ENCODE results near the gene PCCB.
"Not testable (repeated sequence)": the region's sequence is repeated elsewhere in the genome, so short reads cannot be mapped to it uniquely, and the experiment has no call there.

The PCCB gene

DNA sequence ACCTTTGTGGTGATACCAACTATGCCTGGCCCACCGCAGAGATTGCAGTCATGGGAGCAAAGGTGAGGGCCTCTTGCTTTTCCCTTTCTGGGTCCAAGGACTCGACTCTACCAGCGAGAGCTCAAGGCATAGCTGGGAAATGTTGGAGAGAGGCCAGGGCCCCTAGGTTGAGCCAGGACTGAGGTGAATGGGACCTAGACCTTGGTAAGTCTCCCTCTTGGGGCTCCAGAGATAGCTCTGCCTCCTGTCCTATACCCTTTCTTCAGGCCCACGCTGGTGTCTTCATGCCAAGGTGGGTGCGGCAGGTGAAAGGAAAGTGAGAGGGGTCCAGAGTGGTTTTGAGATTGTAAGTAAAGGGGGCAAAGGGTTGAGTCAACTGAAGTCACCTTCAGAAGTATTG is 77.5 kb downstream of the PCCB start:
- Mint-ChIP-seq H3K4me3 (no peak overlapping the region), H3K27me3 (no peaks in the 10 kb centered on the region), H3K27ac (no peak overlapping the region), H3K36me3 (peaks cover 38% of the 10 kb centered on the region), H3K4me1 (ENCODE audit: low read depth) (peaks cover 1% of the 10 kb centered on the region), H3K9me3 (ENCODE audit: low read depth) (peaks cover 6% of the 10 kb centered on the region)

DNA sequence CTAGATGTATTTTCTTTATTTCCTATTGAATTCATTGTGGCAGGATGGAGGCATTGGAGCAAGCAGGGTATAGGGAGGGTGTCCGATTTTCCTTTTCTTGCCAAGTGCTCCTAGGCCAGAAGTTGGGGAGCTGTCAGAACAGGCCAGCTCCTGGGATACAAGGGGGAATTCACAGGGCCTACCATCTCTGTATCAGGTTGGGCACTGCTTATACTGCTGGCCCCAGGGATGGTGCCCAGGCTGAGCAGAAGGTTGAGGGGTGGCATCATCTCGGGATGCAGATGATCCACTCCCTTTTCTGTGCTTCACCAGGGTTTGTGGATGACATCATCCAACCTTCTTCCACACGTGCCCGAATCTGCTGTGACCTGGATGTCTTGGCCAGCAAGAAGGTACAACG is 79.5 kb downstream of the PCCB start:
- Mint-ChIP-seq H3K27ac (no peak overlapping the region), H3K27me3 (no peaks in the 10 kb centered on the region), H3K9me3 (ENCODE audit: low read depth) (no peaks in the 10 kb centered on the region), H3K36me3 (peaks cover 26% of the 10 kb centered on the region), H3K4me3 (no peak overlapping the region), H3K4me1 (ENCODE audit: low read depth) (peaks cover 1% of the 10 kb centered on the region)

DNA sequence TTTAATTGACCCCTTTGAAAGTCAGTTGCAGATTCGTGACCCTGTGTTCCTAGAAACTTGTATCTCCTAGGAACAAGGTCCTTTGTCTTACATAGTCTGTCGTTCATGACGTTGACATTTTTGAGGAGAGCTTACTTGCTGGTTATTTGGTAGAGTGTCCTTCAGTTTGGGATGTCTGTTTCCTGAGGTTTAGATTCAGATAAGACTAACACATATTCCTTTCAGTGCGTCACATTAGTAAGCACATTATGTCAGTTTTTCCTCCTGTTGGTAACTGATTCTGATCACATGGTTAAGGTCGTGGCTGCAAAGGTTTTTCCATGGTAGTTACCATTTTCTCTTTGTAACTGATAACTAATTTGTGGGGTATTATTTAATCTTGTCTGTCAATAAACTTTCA is 80.8 kb downstream of the PCCB start:
- no peaks in the 10 kb centered on the region for H3K9me3 Mint-ChIP-seq (ENCODE audit: low read depth)
- no peaks in the 10 kb centered on the region for H3K27me3 Mint-ChIP-seq
- H3K36me3 Mint-ChIP-seq = peaks cover 30% of the 10 kb centered on the region
- H3K4me3 Mint-ChIP-seq = no peak overlapping the region
- peaks cover 1% of the 10 kb centered on the region for H3K4me1 Mint-ChIP-seq (ENCODE audit: low read depth)
- H3K27ac Mint-ChIP-seq = peak overlapping the region; percentile 17

DNA sequence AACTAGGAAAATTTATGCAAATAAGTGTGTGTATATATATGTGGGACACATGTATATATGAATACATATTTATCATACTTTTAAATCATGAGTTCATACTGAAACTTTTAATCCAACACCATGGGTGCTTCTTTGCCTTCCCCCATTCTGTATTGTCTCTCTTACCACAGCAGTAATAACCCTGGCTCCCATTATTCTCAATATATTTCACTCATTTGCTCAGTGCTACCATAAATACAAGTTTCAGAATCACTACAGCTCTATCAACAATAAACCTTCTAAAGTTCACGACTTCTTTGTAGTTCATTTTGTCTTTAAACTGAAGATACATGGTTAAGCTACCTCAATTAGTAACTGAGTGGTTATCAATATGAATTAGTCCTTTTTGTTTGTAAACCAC is 82.2 kb downstream of the PCCB start:
- Mint-ChIP-seq H3K4me1 (ENCODE audit: low read depth) (peaks cover 1% of the 10 kb centered on the region), H3K27me3 (no peaks in the 10 kb centered on the region), H3K9me3 (ENCODE audit: low read depth) (no peaks in the 10 kb centered on the region), H3K36me3 (peaks cover 29% of the 10 kb centered on the region), H3K27ac (no peak overlapping the region), H3K4me3 (no peak overlapping the region)

DNA sequence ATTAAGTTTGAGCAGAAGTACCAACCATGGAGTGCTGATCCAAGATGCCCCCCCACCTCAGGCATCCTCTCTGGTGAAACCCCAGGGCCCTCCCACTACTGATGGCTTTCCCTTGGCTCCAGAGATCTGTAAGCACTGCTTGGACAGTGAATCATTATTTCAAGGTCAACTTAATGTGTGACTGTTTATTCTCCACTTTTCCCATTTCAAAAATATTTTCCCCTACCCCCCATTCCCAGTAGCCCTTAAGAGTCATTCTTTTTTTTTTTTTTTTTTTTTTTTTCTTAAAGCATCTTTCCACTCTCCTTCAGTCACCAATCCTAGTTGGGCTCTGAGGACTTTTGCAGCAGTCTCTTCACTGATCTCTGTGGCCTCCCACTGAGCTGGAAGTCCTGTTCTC is 82.6 kb downstream of the PCCB start:
- H3K27ac Mint-ChIP-seq = no peak overlapping the region

DNA sequence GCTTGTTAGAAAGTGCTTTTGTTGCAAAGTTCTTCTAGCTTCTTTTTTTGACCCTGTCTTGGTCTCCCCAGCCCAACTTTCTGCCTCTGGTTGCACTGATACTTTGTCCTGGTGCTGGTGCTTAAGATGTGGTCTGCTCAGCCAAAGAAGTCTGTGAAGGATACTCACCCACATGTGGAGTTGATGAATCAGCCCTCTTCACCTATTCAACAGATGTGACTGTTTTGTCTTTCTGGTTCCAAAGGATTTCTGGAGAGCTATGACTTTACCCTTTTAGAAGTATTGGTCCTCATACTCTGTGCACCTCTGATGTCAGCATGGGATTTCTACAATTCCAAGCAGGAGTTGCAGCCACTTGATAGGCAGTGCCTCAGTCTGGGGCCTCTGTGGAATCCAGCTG is 84.1 kb downstream of the PCCB start:
- H3K9me3 Mint-ChIP-seq (ENCODE audit: low read depth) = no peaks in the 10 kb centered on the region
- H3K4me1 Mint-ChIP-seq (ENCODE audit: low read depth) = peaks cover 1% of the 10 kb centered on the region
- peaks cover 23% of the 10 kb centered on the region for H3K36me3 Mint-ChIP-seq
- H3K27me3 Mint-ChIP-seq = no peaks in the 10 kb centered on the region
- H3K27ac Mint-ChIP-seq = peak overlapping the region; percentile 70
- no peak overlapping the region for H3K4me3 Mint-ChIP-seq

More for the DNA sequence above, 82.6 kb downstream of the PCCB start:
- H3K4me1 Mint-ChIP-seq (ENCODE audit: low read depth) = peaks cover 1% of the 10 kb centered on the region
- no peak overlapping the region for H3K4me3 Mint-ChIP-seq
- H3K36me3 Mint-ChIP-seq = peaks cover 29% of the 10 kb centered on the region
- H3K27me3 Mint-ChIP-seq = no peaks in the 10 kb centered on the region
- H3K9me3 Mint-ChIP-seq (ENCODE audit: low read depth) = no peaks in the 10 kb centered on the region

DNA sequence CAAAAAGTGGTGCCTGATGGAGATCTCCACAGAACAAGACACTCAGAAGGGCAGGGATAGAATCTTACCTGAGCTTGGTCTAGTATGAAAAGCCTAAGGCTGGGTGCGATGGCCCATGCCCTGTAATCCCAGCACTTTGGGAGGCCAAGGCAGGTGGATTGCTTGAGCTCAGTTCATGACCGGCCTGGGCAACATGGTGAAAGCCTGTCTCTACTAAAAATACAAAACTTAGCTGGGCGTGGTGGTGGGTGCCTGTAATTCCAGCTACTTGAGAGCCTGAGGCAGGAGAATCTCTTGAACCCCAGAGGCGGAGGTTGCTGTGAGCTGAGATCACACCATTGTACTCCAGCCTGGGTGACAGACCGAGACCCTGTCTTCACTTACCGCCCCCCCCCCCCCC is 84.6 kb downstream of the PCCB start:
- not testable (repeated sequence) for H3K27me3 Mint-ChIP-seq; H3K4me3 Mint-ChIP-seq; H3K9me3 Mint-ChIP-seq (ENCODE audit: low read depth); H3K4me1 Mint-ChIP-seq (ENCODE audit: low read depth); H3K27ac Mint-ChIP-seq
- peaks cover 22% of the 10 kb centered on the region for H3K36me3 Mint-ChIP-seq

DNA sequence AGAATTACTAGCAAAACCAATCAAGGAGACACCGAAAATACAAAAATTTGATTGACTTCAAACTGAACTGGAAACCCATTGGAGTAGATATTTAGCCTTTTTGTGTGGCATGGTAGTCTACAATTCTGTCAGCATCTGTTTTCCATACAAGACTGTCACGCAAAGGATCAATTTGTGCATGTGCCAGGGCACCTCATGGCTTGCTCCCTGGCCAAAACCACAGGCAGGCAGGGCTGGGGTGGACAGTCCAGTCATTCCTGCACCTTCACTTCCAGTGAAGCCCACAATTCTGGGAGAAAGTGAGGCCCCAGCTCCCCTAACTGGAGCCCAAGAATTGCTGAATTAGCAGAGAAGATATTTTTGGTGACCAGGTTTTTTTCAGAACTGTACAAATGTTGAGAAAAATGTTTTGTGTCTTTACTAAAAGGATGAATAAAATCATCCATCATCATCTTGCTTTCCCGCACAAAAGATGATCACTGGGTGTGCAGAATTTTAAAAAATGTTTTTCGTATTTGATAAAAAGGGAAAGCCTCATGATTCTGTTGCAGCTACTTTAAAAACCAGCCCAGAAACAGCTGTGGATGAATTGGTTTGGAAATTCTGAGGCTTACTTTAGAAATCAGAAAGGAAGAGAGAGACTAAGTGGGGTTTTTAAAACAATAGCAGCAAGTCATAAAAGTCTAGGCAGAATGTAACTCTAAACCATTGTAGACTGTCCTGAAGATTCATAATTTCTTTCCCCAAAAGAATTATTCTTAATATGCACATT is 86.4 kb downstream of the PCCB start:
- peak overlapping the region; percentile 10 for H3K27ac Mint-ChIP-seq
- no peak overlapping the region for H3K4me3 Mint-ChIP-seq
- peaks cover 26% of the 10 kb centered on the region for H3K36me3 Mint-ChIP-seq

DNA sequence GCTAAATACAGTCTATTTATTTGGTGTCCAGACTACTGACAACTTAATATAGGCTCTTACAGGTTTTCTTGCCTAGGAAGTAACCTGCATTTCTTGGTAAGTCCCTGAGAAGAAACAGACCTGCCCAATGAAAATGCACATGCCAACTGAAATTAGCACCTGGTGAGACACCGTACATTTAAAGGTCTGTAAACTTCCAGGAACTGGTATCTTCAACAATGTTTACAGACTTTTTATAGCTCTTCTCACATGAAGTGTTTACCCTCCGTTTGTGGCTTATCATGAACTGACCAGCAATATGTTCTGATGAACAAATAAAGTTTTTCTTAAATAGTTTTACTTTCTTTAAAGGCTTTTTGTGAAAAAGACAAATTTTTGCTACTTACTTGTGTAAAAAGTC is 93.3 kb downstream of the PCCB start:
- peaks cover 11% of the 10 kb centered on the region for H3K36me3 Mint-ChIP-seq
- H3K27me3 Mint-ChIP-seq = no peaks in the 10 kb centered on the region
- H3K27ac Mint-ChIP-seq = no peak overlapping the region
- no peaks in the 10 kb centered on the region for H3K9me3 Mint-ChIP-seq (ENCODE audit: low read depth)
- H3K4me3 Mint-ChIP-seq = no peak overlapping the region
- no peaks in the 10 kb centered on the region for H3K4me1 Mint-ChIP-seq (ENCODE audit: low read depth)

More for the DNA sequence above, 86.4 kb downstream of the PCCB start:
- H3K9me3 Mint-ChIP-seq (ENCODE audit: low read depth) = no peaks in the 10 kb centered on the region
- H3K4me1 Mint-ChIP-seq (ENCODE audit: low read depth) = peaks cover 1% of the 10 kb centered on the region
- no peaks in the 10 kb centered on the region for H3K27me3 Mint-ChIP-seq

DNA sequence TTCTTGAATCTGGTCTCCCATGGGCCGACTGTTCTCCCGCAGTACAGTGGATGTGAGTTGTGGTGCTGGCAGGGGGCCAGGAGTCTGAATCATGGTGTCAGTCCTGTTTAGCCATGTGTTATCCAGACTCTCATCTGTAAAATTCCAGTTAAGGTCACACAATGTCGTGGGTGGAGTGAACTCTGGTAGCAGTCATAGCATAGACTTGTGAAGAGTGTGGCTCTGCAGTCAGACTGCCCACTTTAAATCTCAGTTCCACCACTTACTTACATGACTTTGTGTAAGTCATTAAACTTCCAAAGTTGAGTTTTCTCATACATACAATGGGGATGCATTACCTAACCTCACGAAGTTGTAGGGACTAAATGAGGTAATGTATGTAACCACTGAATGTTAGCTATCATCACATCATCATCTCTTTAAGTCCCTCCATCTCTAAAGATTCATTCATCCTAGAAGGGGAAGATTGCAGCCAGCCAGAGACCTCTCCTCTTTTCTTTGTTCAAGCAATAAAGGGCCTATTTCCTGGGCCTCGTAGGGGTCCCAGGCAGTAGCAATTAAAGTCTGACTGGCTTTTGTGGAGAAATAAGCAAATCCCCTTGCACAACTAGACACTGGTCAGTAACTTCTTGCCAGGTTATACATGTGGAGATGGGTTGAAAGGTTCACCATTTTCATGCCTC is 93.9 kb downstream of the PCCB start:
- H3K27ac Mint-ChIP-seq = no peak overlapping the region

DNA sequence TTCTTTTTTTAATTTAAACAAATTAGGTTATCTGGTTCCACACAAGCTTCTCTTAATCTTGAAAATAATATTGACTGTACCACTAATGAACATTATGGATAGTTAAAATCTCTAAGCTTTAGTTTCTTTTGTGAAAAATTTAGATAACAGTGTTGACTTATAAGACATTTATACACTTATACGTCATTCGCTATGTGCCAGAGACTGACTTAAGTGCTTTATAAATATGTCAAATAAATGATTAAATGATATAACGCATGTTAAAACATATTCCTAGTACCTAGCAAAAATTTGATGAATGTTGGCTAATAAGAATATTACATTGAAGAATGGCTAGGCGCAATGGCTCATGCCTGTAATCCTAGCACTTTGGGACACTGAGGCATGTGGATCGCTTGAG is 96.3 kb downstream of the PCCB start:
- Mint-ChIP-seq H3K4me3 (no peak overlapping the region), H3K27ac (no peak overlapping the region), H3K4me1 (ENCODE audit: low read depth) (no peaks in the 10 kb centered on the region), H3K27me3 (no peaks in the 10 kb centered on the region), H3K36me3 (peaks cover 2% of the 10 kb centered on the region), H3K9me3 (ENCODE audit: low read depth) (no peaks in the 10 kb centered on the region)

More for the DNA sequence above, 93.9 kb downstream of the PCCB start:
- H3K27me3 Mint-ChIP-seq = no peaks in the 10 kb centered on the region
- no peaks in the 10 kb centered on the region for H3K4me1 Mint-ChIP-seq (ENCODE audit: low read depth)
- H3K9me3 Mint-ChIP-seq (ENCODE audit: low read depth) = no peaks in the 10 kb centered on the region
- H3K36me3 Mint-ChIP-seq = peaks cover 12% of the 10 kb centered on the region
- no peak overlapping the region for H3K4me3 Mint-ChIP-seq

DNA sequence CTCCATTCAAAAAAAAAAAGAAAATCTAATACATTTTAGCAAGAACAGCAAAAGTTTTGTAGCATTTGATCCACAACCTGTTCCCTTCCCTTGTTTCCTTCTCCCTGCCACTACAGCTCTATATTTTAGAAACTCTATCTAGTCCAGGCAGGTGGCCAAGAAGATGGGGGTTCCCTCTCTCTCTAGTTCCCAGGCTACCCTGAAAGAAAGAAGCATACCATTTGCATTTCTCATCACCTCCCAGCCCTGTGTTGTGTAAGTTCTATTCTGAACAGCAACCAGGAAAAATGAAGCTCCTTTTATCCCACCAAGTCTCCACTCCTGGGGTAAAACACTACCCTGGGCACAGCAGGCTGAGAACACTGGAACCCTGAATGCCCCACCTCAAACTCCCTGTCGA is 100.0 kb downstream of the PCCB start:
- H3K9me3 Mint-ChIP-seq (ENCODE audit: low read depth) = no peaks in the 10 kb centered on the region
- no peak overlapping the region for H3K4me3 Mint-ChIP-seq
- H3K27me3 Mint-ChIP-seq = no peaks in the 10 kb centered on the region
- peaks cover 5% of the 10 kb centered on the region for H3K4me1 Mint-ChIP-seq (ENCODE audit: low read depth)
- peaks cover 7% of the 10 kb centered on the region for H3K36me3 Mint-ChIP-seq
- peak overlapping the region; percentile 16 for H3K27ac Mint-ChIP-seq

DNA sequence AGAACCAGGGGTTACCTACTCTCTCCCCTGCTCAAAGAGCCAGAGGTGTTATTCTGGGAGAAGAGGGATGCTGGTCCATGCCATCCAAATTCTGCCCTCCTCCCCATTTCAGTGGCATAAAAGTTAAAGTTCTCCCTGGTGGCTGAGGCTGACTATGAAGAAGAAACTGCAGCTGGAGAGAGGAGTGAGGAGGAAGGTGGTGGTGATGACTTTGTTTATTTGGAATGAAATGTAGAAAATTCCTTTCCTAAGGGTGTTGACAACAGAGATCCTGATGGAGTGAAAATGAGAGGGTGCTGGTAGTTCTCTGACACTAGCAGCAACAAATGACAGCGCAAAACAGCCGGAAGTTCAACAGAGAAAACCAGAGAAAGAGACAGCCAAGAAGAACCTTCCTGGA is 100.4 kb downstream of the PCCB start:
- Mint-ChIP-seq H3K4me1 (ENCODE audit: low read depth) (peaks cover 5% of the 10 kb centered on the region), H3K27me3 (no peaks in the 10 kb centered on the region), H3K4me3 (no peak overlapping the region), H3K36me3 (peaks cover 11% of the 10 kb centered on the region), H3K27ac (no peak overlapping the region), H3K9me3 (ENCODE audit: low read depth) (peaks cover 2% of the 10 kb centered on the region)

DNA sequence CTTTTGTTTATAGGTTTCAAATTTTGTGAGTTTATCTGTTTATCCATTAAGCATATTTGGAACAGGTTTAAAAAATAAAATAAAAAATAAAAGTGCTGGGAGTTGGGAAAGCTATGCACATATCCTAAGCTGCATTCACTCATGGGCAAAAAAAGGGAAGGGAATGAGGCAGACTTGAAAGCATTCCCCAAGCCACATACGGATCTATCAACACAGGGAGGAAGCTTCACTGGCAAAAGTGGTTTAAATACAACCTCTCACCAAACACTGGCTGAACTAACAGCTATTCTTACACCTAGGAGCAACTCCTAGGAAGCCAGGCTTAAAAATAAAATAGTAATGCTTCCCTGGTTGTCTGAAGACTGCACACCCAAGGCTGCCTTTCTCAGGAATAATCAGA is 101.2 kb downstream of the PCCB start:
- Mint-ChIP-seq H3K9me3 (ENCODE audit: low read depth) (peaks cover 8% of the 10 kb centered on the region), H3K4me3 (no peak overlapping the region), H3K27me3 (no peaks in the 10 kb centered on the region), H3K27ac (no peak overlapping the region), H3K4me1 (ENCODE audit: low read depth) (peaks cover 5% of the 10 kb centered on the region), H3K36me3 (peaks cover 17% of the 10 kb centered on the region)

DNA sequence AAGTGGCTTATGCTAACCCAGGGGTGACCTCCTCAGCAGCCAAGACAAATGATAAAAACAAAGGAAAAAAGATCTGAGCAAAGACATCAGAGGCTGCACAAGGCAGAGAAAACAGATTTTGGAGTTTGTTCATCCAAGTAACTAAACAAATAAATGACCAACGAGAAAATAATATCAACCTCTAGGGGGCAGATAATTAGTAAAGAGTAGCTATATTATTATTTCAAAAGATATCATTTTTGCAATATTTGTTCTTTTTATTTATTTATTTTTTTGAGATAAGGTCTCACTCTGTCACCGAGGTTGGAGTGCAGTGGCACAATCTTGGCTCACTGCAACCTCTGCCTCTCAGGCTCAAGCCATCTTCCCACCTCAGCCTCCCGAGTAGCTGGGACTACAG is 101.8 kb downstream of the PCCB start:
- H3K27me3 Mint-ChIP-seq = no peaks in the 10 kb centered on the region
- H3K4me3 Mint-ChIP-seq = no peak overlapping the region
- peaks cover 8% of the 10 kb centered on the region for H3K9me3 Mint-ChIP-seq (ENCODE audit: low read depth)
- no peak overlapping the region for H3K27ac Mint-ChIP-seq
- peaks cover 5% of the 10 kb centered on the region for H3K4me1 Mint-ChIP-seq (ENCODE audit: low read depth)
- H3K36me3 Mint-ChIP-seq = peaks cover 17% of the 10 kb centered on the region

DNA sequence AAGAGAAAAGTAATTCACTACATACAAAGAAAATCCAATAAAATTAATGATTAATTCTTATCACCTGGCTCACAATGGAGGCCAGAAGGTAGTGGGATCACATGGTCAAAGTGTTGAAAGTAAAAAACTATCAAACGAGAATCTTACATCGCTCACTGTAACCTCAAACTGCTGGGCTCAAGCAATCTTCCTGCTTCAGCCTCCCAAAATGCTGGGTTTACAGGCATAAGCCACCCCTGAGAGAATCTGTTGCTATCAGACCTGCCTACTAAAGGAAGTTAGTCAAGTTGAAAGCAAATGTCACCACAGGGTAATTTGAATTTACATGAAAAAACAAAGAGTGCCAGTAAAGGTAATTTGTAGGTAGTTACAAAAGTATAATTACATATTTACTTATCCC is 103.3 kb downstream of the PCCB start:
- H3K4me3 Mint-ChIP-seq = no peak overlapping the region
- H3K4me1 Mint-ChIP-seq (ENCODE audit: low read depth) = peaks cover 5% of the 10 kb centered on the region
- peaks cover 8% of the 10 kb centered on the region for H3K9me3 Mint-ChIP-seq (ENCODE audit: low read depth)
- H3K27ac Mint-ChIP-seq = peak overlapping the region; percentile 50
- no peaks in the 10 kb centered on the region for H3K27me3 Mint-ChIP-seq
- peaks cover 19% of the 10 kb centered on the region for H3K36me3 Mint-ChIP-seq

All from activated naive CD8-positive, alpha-beta T cell (primary cell).